HG03025 (cell line): ENCODE results near the gene GLB1L3.
"Not testable (repeated sequence)": the region's sequence is repeated elsewhere in the genome, so short reads cannot be mapped to it uniquely, and the experiment has no call there.

Experiments
- ATAC-seq: cut with Tn5 transposase; IDR thresholded peaks from one replicate; pipeline ENCODE4 v1.9.1; 2021; ENCODE audit warnings: mild to moderate bottlenecking, moderate library complexity; ENCODE audit not compliant: unreplicated experiment, low FRiP score

Gene GLB1L3

DNA sequence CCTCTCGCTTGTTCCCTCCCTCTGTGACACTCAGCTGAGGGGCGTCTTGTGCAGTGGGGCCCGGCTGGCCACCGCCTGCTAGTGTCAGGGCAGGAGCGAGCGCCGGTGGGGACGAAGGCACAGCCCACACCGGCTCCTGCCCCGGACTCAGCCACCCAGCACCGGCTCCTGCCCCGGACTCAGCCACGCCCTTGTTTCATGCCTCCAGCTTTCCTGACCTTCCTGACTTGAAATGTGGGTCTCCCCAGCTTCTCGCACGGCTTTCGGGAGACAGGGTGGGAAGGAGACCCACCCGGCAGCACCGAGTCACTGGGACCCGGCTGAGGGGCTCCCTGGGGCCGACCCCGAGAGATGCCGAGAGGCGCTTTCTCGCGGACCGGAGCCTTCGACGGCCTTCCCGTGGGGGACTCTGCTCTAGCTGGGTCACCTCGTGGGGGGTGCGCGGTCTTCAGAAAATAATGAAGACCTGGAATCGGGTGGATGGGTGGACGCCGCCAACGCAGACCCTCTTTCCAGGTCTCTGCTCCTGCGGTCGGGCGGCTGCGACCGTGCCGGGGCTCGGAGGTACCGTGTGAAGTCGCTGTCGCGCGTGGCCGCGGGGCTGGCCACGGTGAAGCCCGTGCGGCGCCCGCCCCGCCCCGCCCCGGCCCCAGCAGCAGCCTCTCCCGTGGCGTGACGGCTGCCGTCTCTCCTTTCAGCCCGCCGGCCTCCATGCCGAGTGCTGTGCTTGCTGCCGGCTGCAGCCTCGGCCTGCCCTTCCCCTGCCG lies 65.8 kb downstream of the GLB1L3 start:
- no peak for ATAC-seq

DNA sequence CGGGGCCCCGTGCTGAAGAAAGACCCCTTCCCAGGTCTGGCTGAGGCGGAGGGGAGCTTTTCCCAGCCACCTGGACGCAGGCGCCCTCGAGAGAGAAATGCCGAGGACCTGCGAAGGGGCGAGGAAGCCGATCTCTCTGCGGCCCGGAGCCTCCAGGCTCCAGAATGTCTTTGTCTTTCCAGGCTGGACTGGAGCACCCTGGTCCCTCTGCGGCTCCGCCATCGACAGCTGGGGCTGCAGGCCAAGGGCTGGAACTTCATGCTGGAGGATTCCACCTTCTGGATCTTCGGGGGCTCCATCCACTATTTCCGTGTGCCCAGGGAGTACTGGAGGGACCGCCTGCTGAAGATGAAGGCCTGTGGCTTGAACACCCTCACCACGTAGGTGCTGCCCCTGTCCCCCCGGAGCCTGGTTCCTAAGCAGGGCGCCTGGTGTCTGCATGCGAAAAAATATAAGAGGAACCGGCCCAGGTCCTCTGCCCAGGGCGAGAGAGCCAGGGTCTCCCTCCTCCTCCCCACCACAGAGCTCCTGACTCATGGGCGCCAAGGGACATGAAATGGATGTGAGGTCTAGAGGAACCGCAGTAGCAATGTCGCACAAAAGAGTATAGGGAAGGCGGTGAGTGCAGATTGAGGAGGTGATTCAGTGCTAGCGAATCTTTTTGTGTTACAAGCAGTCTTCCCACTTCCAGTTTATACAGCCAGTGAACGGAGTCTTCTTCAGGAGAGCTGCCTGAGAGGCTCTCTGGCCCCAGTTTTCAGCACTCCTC lies 66.6 kb downstream of the GLB1L3 start:
- no peak for ATAC-seq

- no peak for ATAC-seq
Measured at GRCh38 chr11:134343646-134344045, 67.5 kb downstream of the GLB1L3 start.

GRCh38 chr11:134344497-134345236 lies 68.5 kb downstream of the GLB1L3 start:
- ATAC-seq, result not testable (repeated sequence)

GRCh38 chr11:134345237-134345550 lies 69.0 kb downstream of the GLB1L3 start:
- no peak for ATAC-seq

- ATAC-seq, result no peak
Measured at GRCh38 chr11:134346101-134346975, 70.2 kb downstream of the GLB1L3 start.

- no peak for ATAC-seq
Measured at GRCh38 chr11:134346976-134347350, 70.8 kb downstream of the GLB1L3 start.

GRCh38 chr11:134347441-134347840 lies 71.3 kb downstream of the GLB1L3 start:
- ATAC-seq, result no peak

GRCh38 chr11:134349109-134349801 lies 73.1 kb downstream of the GLB1L3 start:
- ATAC-seq, result no peak

DNA sequence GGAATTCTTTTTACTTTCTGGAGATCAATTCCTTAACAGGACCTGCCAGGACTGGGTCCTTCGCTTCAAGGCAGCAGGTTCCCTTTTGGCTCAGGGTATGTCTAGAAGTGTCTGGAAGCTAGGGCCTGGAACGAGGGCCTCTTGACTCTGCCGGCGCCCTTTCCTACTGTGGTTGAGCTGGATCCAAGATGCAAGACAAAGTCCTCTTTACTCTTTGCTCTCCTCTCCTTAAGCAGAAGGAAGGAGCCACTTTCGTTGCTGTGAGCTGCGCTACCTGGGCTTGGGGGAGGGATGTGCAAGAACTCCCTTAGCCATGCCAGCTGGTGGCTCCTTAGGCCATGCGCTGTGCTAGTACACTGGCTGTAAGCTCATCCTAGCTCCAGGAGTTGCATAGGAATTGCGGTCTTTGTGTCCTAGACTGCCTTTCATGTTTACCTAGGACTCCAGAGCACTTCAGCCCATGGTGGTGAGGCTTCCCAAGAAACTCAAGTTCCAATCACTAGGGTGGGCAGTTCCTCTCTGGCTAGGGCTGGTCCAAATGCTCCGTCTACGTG lies 73.7 kb downstream of the GLB1L3 start:
- no peak for ATAC-seq

GRCh38 chr11:134350381-134350780 lies 74.2 kb downstream of the GLB1L3 start:
- ATAC-seq, result no peak

- ATAC-seq, result no peak
Measured at GRCh38 chr11:134352111-134352510, 75.9 kb downstream of the GLB1L3 start.

GRCh38 chr11:134355136-134355535 lies 79.0 kb downstream of the GLB1L3 start:
- ATAC-seq, result no peak

GRCh38 chr11:134355656-134356055 lies 79.5 kb downstream of the GLB1L3 start:
- no peak for ATAC-seq

GRCh38 chr11:134356656-134357544 lies 80.7 kb downstream of the GLB1L3 start:
- ATAC-seq, result no peak

DNA sequence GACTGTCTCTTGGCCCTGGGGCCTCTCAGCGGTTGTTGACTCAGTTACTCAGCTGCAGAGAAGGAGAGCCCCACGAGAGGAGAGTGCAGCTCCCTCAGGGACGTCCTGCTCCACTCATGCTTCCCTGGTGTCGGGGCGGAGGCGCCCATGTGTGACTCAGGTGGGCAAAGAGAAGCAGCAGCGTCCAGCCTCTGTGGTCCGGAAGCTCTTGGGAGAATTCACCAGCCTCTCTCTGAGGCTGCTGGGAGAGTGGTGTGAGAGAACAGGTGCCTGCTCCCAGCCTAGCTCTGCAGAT lies 81.3 kb downstream of the GLB1L3 start:
- no peak for ATAC-seq

DNA sequence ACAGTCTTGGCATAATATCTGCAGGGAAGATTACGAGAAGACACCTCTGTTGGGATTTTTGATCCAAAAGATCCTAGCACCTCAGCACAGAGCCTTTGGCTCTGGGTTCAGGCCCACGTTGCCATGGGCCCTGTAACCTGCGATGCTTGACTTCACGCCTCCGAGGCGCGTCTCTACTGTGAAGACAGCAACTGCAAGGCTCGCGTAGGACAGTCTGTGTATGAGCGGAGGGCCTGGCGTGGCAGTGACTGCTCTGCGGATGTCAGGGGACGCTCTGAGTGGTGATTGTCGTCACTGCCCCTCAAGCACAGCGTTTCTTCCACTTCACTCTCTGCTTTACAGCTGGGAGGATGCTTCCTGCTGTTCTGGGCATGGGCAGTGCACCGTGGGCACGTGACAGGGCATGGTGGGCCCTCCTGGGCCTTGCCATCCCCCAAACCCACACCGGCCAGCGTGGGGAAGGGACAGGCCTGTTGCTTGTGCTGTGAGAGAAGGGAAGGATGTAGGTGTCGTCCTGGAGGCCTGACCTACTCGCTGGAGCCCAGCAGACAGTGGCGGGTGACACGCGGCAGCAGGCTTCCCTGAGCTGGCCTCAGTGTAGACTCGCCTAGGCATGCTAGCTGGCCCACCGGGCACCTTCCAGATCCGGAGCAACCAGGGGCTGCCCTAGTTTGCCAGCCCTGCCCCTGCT lies 82.1 kb downstream of the GLB1L3 start:
- no peak for ATAC-seq

DNA sequence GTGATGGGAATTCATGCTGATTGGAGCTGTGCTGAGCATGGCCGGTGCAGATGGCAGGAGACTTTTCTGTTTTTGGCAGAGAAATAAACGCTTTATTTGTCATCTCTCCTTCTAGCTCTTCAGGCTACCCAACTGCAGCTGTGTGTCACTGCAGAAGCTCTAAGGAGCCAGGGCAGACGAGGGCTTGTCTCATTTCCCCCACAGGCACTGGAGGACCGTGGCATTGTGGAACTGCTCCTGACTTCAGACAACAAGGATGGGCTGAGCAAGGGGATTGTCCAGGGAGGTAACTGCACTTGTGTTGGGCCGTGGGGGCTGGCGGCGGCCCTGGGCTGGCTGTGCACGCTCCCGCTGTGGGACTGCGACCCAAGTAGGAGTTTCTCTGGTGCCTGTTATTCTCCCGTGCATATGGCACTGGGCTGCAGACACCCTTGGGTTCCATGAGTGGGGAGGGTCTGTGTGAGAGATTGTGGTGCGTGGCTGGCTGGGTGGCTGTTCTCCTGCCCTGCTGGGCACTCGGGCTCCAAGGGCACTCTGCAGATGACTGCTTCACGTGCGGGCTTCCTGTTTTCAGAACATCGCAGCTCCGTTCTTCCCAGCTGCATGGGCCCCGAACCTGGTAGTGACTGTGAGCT lies 82.8 kb downstream of the GLB1L3 start:
- ATAC-seq, result no peak
